OCI-LY7 (cell line): Measurements from ENCODE around the gene MAN2C1. TPM values are rescaled to one million over a fixed set of nuclear protein-coding genes. Genes with fewer than 3 reads are reported as not detected.

ENCODE experiments used
- BruUV-seq: library from RNA; stranded (reverse); fragments of 400-500 nt; replicated peaks from 2 replicates; lab custom pipeline; 2021; lab: Mats Ljungman, UMichigan
- CTCF ChIA-PET: fragments of 300-600 bp; sonication (Branson Sonifier 250); formaldehyde crosslinking; loops from one replicate; lab custom pipeline; 2022; ENCODE audit warnings: antibody characterized with exemption; ENCODE audit not compliant: unreplicated experiment; lab: Charles Lee
- POLR2A ChIA-PET: fragments of 300-600 bp; sonication (Branson Sonifier 250); formaldehyde crosslinking; loops from one replicate; lab custom pipeline; 2022; ENCODE audit warnings: antibody characterized with exemption; lab: Charles Lee
- DNase-seq: peaks from one replicate; pipeline ENCODE4 v3.0.0-alpha.2; 2015; ENCODE audit warnings: low spot score
- H2AFZ ChIP-seq: fragments of 200-600 bp; sonication (generic), shearing (Covaris generic); 2 replicates; pipeline ENCODE4 v1.6.1; 2014; ENCODE audit warnings: mild to moderate bottlenecking, antibody characterized with exemption, low read length, moderate library complexity
- H3K27ac ChIP-seq: fragments of 200-600 bp; sonication (generic); 2 replicates; pipeline ENCODE4 v1.5.1; 2014; ENCODE audit warnings: mixed run types, low read depth, mild to moderate bottlenecking, moderate library complexity, low read length, inconsistent platforms; ENCODE audit not compliant: poor library complexity, severe bottlenecking
- H3K36me3 ChIP-seq: fragments of 200-600 bp; sonication (generic); 2 replicates; pipeline ENCODE4 v1.6.1; 2014; ENCODE audit warnings: mild to moderate bottlenecking, antibody characterized with exemption, low read length, moderate library complexity, mixed read lengths; ENCODE audit not compliant: insufficient read depth
- H3K4me1 ChIP-seq: fragments of 200-600 bp; sonication (generic); 2 replicates; pipeline ENCODE4 v1.5.1; 2014; ENCODE audit warnings: mild to moderate bottlenecking, low read length; ENCODE audit not compliant: insufficient read depth, poor library complexity, severe bottlenecking
- H3K4me2 ChIP-seq: fragments of 200-600 bp; sonication (generic); 2 replicates; pipeline ENCODE4 v1.6.1; 2014; ENCODE audit warnings: mild to moderate bottlenecking, low read length
- H3K4me3 ChIP-seq: fragments of 200-600 bp; sonication (generic); 2 replicates; pipeline ENCODE4 v1.5.1; 2014; ENCODE audit warnings: mild to moderate bottlenecking, low read depth, low read length; ENCODE audit not compliant: poor library complexity, severe bottlenecking
- H3K79me2 ChIP-seq: fragments of 200-600 bp; sonication (generic); 2 replicates; pipeline ENCODE4 v1.6.1; 2016; ENCODE audit warnings: low read depth, mild to moderate bottlenecking, low read length, moderate library complexity, mixed read lengths; ENCODE audit not compliant: insufficient read depth
- H3K9me2 ChIP-seq: fragments of 200-600 bp; sonication (generic); 2 replicates; pipeline ENCODE4 v1.6.1; 2016; ENCODE audit warnings: mild to moderate bottlenecking, low read length, mixed read lengths; ENCODE audit not compliant: insufficient read depth
- H3K9me3 ChIP-seq: fragments of 200-600 bp; sonication (generic); 2 replicates; pipeline ENCODE4 v1.6.1; 2014; ENCODE audit warnings: mild to moderate bottlenecking, mixed run types, low read length, mixed read lengths
- H4K20me1 ChIP-seq: fragments of 200-600 bp; sonication (generic); 2 replicates; pipeline ENCODE4 v1.6.1; 2014; ENCODE audit warnings: mild to moderate bottlenecking, antibody characterized with exemption, low read length, moderate library complexity, mixed read lengths; ENCODE audit not compliant: insufficient read depth
- EZH2phosphoT487 ChIP-seq: fragments of 200-600 bp; sonication (generic); IDR thresholded peaks from 2 replicates; pipeline ENCODE4 v1.6.1; 2018; ENCODE audit warnings: low read depth, borderline replicate concordance, mild to moderate bottlenecking, mixed run types, antibody characterized with exemption, low read length, moderate library complexity, mixed read lengths
- intact Hi-C: fragments of 100-400 bp; cut with micrococcal nuclease; formaldehyde crosslinking; loops from one replicate; pipeline ENCODE4 v1.10.0; 2022; ENCODE audit not compliant: unreplicated experiment
- total RNA-seq, 2 experiments: library from RNA; depleted of rRNA in 1 of 2; stranded (reverse); fragments of >200 nt in 1 of 2; shearing (Covaris generic) in 1 of 2; gene quantifications; 2 replicates each; pipeline ENCODE4 v1.2.3, GENCODE V29; 2014 to 2022
- TF ChIP-seq, protein P1 (sequence below): fragments of 200-600 bp; sonication (generic); conservative IDR thresholded peaks from 2 replicates; pipeline ENCODE4 v1.5.1; 2014; ENCODE audit warnings: mild to moderate bottlenecking, antibody characterized with exemption, low read length, moderate library complexity, mixed read lengths

MAN2C1 gene
- total RNA-seq, 2 experiments from 2014 or later, result 98.8 to 141 TPM

GRCh38 chr15:75380773-75381172, 12.4 kb upstream of the MAN2C1 start:
- BruUV-seq, result no TSS peak

DNA sequence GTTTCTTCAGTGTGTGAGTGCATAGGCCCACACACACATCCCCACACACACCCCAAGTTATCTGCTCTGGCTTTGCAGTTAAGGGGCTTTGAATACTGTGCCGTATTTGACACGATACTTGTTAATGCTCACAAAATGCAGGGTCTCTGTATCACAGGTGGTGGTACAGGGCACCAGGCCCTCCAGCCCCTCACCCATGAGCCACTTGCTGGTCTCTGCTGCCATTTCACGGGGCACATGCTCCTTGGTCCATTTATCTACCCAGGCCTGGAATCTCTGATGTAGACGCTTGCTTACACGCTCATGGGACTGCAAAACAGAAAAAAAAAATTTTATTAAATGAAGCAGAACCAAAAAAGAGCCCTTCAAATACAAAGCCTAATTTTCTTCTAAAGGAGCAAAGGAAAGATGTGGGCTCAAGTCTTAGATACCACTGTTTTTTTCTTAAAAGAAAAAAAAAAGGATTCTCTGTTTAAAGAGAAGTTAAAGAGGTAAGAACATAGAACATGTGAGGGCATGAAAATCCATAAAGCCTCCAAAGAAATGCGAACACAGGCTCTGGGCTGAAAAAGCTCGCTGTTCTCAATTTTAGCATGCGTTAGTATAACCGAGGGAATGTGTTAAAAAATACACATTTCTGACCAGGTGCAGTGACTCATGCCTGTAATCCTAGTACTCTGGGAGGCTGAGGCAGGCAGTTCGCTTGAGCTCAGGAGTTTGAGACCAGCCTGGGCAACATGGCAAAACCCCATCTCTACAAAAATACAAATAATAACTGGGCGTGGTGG, 3.7 kb upstream of the MAN2C1 start:
- Histone ChIP-seq H3K9me2 (no peaks in the 10 kb centered on the region), H3K4me2 (no peak overlapping the region), H3K79me2 (peaks cover 17% of the 10 kb centered on the region; the same call in 1 of the 2 replicates), H2AFZ (no peak overlapping the region), H3K4me3 (no peak overlapping the region), H3K36me3 (peaks cover 76% of the 10 kb centered on the region), H3K9me3 (no peaks in the 10 kb centered on the region), H3K4me1 (peaks cover 19% of the 10 kb centered on the region), H3K27ac (no peak overlapping the region), H4K20me1 (no peaks in the 10 kb centered on the region)
- no peak for DNase-seq
- no TSS peak for BruUV-seq
- POLR2A ChIA-PET, result no interaction called here
- intact Hi-C loops, result no loop called here
- CTCF ChIA-PET, result interaction anchor here (0.6 kb wide), 1 partner anchor 247 kb away, joined by 3 read pairs; no protein-coding TSS in a partner anchor
- TF ChIP-seq EZH2phosphoT487, result no peak
- TF ChIP-seq, protein P1, sequence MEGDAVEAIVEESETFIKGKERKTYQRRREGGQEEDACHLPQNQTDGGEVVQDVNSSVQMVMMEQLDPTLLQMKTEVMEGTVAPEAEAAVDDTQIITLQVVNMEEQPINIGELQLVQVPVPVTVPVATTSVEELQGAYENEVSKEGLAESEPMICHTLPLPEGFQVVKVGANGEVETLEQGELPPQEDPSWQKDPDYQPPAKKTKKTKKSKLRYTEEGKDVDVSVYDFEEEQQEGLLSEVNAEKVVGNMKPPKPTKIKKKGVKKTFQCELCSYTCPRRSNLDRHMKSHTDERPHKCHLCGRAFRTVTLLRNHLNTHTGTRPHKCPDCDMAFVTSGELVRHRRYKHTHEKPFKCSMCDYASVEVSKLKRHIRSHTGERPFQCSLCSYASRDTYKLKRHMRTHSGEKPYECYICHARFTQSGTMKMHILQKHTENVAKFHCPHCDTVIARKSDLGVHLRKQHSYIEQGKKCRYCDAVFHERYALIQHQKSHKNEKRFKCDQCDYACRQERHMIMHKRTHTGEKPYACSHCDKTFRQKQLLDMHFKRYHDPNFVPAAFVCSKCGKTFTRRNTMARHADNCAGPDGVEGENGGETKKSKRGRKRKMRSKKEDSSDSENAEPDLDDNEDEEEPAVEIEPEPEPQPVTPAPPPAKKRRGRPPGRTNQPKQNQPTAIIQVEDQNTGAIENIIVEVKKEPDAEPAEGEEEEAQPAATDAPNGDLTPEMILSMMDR, result no peak

More at GRCh38 chr15:75380773-75381172, 12.4 kb upstream of the MAN2C1 start:
- H3K79me2 ChIP-seq, result no peaks in the 10 kb centered on the region
- ChIA-PET POLR2A (no interaction called here), CTCF (no interaction called here)
- no peak for DNase-seq
- H3K36me3 ChIP-seq, result peaks cover 96% of the 10 kb centered on the region
- H2AFZ ChIP-seq, result no peak overlapping the region
- H3K4me3 ChIP-seq, result no peak overlapping the region
- H3K9me2 ChIP-seq, result no peaks in the 10 kb centered on the region
- no peak overlapping the region for H3K27ac ChIP-seq
- H3K9me3 ChIP-seq, result no peaks in the 10 kb centered on the region
- TF ChIP-seq EZH2phosphoT487, result no peak
- TF ChIP-seq, protein P1, result no peak
- no peaks in the 10 kb centered on the region for H3K4me1 ChIP-seq
- H3K4me2 ChIP-seq, result no peak overlapping the region
- H4K20me1 ChIP-seq, result no peaks in the 10 kb centered on the region
- intact Hi-C loops, result no loop called here

DNA sequence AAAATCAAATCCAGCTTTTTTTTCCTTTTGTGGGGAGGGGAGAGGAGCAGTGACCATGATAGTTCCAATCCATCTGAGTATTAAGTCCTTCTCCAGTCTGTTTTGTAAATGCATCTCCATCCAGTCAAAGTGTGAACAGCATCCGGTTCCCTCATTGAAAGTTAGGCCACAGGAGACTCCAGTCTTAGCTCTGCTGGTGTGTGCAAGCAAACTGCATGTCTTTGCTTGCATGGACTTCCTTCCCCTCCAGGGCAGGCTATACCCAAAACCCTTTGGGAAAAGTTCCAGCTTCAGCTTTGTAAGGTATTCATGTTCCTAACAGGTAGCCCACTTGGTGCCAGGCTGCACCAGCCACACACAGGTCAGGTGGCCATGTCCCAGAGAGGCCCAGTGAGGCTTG, 3.1 kb upstream of the MAN2C1 start:
- ChIA-PET POLR2A (no interaction called here), CTCF (no interaction called here)
- Histone ChIP-seq H2AFZ (no peak overlapping the region), H4K20me1 (no peaks in the 10 kb centered on the region), H3K9me2 (no peaks in the 10 kb centered on the region), H3K27ac (no peak overlapping the region), H3K36me3 (peaks cover 76% of the 10 kb centered on the region), H3K9me3 (no peaks in the 10 kb centered on the region), H3K4me3 (no peak overlapping the region), H3K4me1 (peaks cover 23% of the 10 kb centered on the region), H3K4me2 (no peak overlapping the region), H3K79me2 (peaks cover 17% of the 10 kb centered on the region; the same call in 1 of the 2 replicates)
- intact Hi-C loops, result no loop called here
- DNase-seq, result no peak
- no peak for TF ChIP-seq EZH2phosphoT487
- TF ChIP-seq, protein P1, result no peak
- BruUV-seq, result no TSS peak
